HepG2 (cell line): ENCODE data around the gene HECA. TPM values are rescaled to one million over a fixed set of nuclear protein-coding genes. Genes with fewer than 3 reads are reported as not detected.

Experiments
- HNRNPL ChIP-seq: fragments of 200-400 bp; formaldehyde crosslinking; IDR thresholded peaks from 2 replicates; pipeline ENCODE4 v1.6.1; 2017; ENCODE audit warnings: mild to moderate bottlenecking, low read depth, low read length
- NFRKB ChIP-seq: fragments of 450-650 bp; IDR thresholded peaks from 2 replicates; pipeline ENCODE4 v1.6.1; 2017
- NR2C2 ChIP-seq: sonication (generic); formaldehyde crosslinking; IDR thresholded peaks from 2 replicates; pipeline ENCODE4 v1.4.0; 2020; ENCODE audit warnings: missing genetic modification reagents, mild to moderate bottlenecking, moderate library complexity, borderline replicate concordance
- PAF1 ChIP-seq: IDR thresholded peaks from 2 replicates; pipeline ENCODE4 v1.6.1; 2016; ENCODE audit warnings: missing genetic modification reagents, missing compliant biosample characterization
- RFX5 ChIP-seq: IDR thresholded peaks from 2 replicates; pipeline ENCODE4 v1.6.1; 2011; ENCODE audit warnings: low read depth, low read length, improper control_type of control experiment
- SPEN ChIP-seq: sonication (generic); formaldehyde crosslinking; IDR thresholded peaks from 2 replicates; pipeline ENCODE4 v1.5.1; 2020; ENCODE audit warnings: low read depth, mild to moderate bottlenecking, missing genetic modification reagents
- TCF12 ChIP-seq, 2 experiments: fragments of 450-650 bp in 1 of 2; sonication (generic) in 1 of 2; formaldehyde crosslinking in 1 of 2; IDR thresholded peaks; 2 replicates each; pipeline versions ENCODE4 v1.6.1 to v1.8.0; 2017 to 2022; ENCODE audit warnings: antibody characterized with exemption in 1 of 2, mild to moderate bottlenecking in 1 of 2, missing genetic modification reagents in 1 of 2, moderate library complexity in 1 of 2
- ZBTB21 ChIP-seq: sonication (generic); formaldehyde crosslinking; IDR thresholded peaks from 2 replicates; pipeline ENCODE4 v1.4.0; 2020; ENCODE audit warnings: missing genetic modification reagents
- ZNF264 ChIP-seq: sonication (generic); formaldehyde crosslinking; IDR thresholded peaks from 2 replicates; pipeline ENCODE4 v1.4.0; 2020; ENCODE audit warnings: missing genetic modification reagents
- ZNF274 ChIP-seq: sonication (generic); formaldehyde crosslinking; IDR thresholded peaks from 2 replicates; pipeline ENCODE4 v1.5.1; 2020; ENCODE audit warnings: mild to moderate bottlenecking, missing genetic modification reagents
- ZNF383 ChIP-seq: sonication (generic); formaldehyde crosslinking; IDR thresholded peaks from 2 replicates; pipeline ENCODE4 v1.4.0; 2020; ENCODE audit warnings: missing genetic modification reagents, mild to moderate bottlenecking, borderline replicate concordance
- ZNF589 ChIP-seq: sonication (generic); formaldehyde crosslinking; conservative IDR thresholded peaks from 2 replicates; pipeline ENCODE4 v1.8.0; 2022; ENCODE audit warnings: mild to moderate bottlenecking, moderate library complexity, missing genetic modification reagents
- ZNF781 ChIP-seq: sonication (generic); formaldehyde crosslinking; IDR thresholded peaks from 2 replicates; pipeline ENCODE4 v1.5.1; 2020; ENCODE audit warnings: borderline replicate concordance, mild to moderate bottlenecking, missing genetic modification reagents; ENCODE audit errors: not compliant biosample characterization
- polyA plus RNA-seq, 8 experiments: library from polyadenylated mRNA; depleted of rRNA in 3 of 8; stranded (reverse) in 7 of 8; unstranded in 1 of 8; fragments of >200 nt; fragmentation: Illumina TruSeq in 4 of 8; extraction: Trizol in 4 of 8; gene quantifications; 2 replicates each; pipeline versions ENCODE4 v1.2.1 to v1.2.3, GENCODE V29; 2011 to 2016; ENCODE audit warnings: low read depth in 4 of 8, missing spikeins in 1 of 8, mixed read lengths in 1 of 8; ENCODE audit not compliant: insufficient read depth in 1 of 8
- total RNA-seq, 5 experiments: library from RNA; depleted of rRNA; stranded (reverse); fragments of >200 nt; fragmentation: Illumina TruSeq; extraction: Trizol; gene quantifications; 2 replicates each; pipeline ENCODE4 v1.2.3, GENCODE V29; 2016; ENCODE audit warnings: low read depth in 1 of 5
- TF ChIP-seq, protein P1 (sequence below): sonication (generic); formaldehyde crosslinking; IDR thresholded peaks from 2 replicates; pipeline ENCODE4 v1.5.0; 2020; ENCODE audit warnings: mild to moderate bottlenecking, missing genetic modification reagents, borderline replicate concordance
- TF ChIP-seq, protein P2 (sequence below): sonication (generic); formaldehyde crosslinking; IDR thresholded peaks from 2 replicates; pipeline ENCODE4 v1.5.1; 2020; ENCODE audit warnings: missing genetic modification reagents, mild to moderate bottlenecking, borderline replicate concordance
- TF ChIP-seq, protein P3 (sequence below): IDR thresholded peaks from 2 replicates; pipeline ENCODE4 v1.6.1; 2016; ENCODE audit warnings: missing biosample characterization, missing genetic modification reagents, low read depth
- TF ChIP-seq, protein P4 (sequence below): sonication (generic); formaldehyde crosslinking; IDR thresholded peaks from 2 replicates; pipeline ENCODE4 v1.4.0; 2020; ENCODE audit warnings: missing genetic modification reagents, mild to moderate bottlenecking, borderline replicate concordance

Gene HECA
- total and polyA plus RNA-seq, 2 of the 13 experiments (the other 11 are each of a cell fraction or from before 2014, with no cell fraction given): 0.18 to 0.49 TPM

DNA sequence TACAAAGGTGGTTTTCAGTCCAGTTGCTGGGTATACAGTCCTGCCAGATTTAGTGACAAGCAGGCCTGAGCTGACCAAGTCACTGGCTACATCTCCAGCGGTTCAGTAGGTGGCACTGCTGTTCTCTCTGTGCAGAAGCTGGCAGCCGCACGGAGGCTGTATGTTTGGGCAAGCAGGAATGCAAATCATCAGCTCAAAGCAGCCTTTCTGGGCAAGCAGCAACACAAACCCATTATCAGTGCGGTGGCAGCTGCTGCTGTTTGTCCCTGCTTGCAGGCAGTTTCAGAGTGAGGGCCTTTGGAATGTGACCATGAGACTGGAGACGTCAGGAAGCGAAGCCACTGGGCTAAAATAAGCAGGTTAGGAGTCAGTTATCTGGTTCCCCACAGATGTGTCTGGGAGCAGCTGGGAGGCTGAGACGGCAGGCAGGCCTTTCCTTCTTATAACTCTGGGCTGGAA, 84.4 kb downstream of the HECA start (continued):
- TF ChIP-seq, protein P1, sequence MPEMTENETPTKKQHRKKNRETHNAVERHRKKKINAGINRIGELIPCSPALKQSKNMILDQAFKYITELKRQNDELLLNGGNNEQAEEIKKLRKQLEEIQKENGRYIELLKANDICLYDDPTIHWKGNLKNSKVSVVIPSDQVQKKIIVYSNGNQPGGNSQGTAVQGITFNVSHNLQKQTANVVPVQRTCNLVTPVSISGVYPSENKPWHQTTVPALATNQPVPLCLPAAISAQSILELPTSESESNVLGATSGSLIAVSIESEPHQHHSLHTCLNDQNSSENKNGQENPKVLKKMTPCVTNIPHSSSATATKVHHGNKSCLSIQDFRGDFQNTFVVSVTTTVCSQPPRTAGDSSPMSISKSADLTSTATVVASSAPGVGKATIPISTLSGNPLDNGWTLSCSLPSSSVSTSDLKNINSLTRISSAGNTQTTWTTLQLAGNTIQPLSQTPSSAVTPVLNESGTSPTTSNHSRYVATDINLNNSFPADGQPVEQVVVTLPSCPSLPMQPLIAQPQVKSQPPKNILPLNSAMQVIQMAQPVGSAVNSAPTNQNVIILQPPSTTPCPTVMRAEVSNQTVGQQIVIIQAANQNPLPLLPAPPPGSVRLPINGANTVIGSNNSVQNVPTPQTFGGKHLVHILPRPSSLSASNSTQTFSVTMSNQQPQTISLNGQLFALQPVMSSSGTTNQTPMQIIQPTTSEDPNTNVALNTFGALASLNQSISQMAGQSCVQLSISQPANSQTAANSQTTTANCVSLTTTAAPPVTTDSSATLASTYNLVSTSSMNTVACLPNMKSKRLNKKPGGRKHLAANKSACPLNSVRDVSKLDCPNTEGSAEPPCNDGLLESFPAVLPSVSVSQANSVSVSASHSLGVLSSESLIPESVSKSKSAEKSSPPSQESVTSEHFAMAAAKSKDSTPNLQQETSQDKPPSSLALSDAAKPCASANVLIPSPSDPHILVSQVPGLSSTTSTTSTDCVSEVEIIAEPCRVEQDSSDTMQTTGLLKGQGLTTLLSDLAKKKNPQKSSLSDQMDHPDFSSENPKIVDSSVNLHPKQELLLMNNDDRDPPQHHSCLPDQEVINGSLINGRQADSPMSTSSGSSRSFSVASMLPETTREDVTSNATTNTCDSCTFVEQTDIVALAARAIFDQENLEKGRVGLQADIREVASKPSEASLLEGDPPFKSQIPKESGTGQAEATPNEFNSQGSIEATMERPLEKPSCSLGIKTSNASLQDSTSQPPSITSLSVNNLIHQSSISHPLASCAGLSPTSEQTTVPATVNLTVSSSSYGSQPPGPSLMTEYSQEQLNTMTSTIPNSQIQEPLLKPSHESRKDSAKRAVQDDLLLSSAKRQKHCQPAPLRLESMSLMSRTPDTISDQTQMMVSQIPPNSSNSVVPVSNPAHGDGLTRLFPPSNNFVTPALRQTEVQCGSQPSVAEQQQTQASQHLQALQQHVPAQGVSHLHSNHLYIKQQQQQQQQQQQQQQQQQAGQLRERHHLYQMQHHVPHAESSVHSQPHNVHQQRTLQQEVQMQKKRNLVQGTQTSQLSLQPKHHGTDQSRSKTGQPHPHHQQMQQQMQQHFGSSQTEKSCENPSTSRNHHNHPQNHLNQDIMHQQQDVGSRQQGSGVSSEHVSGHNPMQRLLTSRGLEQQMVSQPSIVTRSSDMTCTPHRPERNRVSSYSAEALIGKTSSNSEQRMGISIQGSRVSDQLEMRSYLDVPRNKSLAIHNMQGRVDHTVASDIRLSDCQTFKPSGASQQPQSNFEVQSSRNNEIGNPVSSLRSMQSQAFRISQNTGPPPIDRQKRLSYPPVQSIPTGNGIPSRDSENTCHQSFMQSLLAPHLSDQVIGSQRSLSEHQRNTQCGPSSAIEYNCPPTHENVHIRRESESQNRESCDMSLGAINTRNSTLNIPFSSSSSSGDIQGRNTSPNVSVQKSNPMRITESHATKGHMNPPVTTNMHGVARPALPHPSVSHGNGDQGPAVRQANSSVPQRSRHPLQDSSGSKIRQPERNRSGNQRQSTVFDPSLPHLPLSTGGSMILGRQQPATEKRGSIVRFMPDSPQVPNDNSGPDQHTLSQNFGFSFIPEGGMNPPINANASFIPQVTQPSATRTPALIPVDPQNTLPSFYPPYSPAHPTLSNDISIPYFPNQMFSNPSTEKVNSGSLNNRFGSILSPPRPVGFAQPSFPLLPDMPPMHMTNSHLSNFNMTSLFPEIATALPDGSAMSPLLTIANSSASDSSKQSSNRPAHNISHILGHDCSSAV (CRISPR knock-in tag): no peak
- TF ChIP-seq SPEN: no peak
- TF ChIP-seq, protein P2, sequence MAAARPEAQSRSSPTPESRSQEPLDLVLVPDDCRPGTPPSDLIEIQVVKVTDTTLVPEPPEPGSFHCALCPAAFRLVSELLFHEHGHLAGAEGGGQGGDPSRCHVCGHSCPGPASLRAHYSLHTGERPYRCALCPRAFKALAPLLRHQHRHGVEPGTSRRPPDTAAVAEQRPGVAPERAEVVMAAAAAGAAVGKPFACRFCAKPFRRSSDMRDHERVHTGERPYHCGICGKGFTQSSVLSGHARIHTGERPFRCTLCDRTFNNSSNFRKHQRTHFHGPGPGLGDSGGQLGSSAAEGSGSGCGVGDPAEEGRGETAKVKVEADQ (CRISPR knock-in tag): no peak
- no peak for TF ChIP-seq PAF1 (CRISPR knock-in tag)
- TF ChIP-seq, protein P3, sequence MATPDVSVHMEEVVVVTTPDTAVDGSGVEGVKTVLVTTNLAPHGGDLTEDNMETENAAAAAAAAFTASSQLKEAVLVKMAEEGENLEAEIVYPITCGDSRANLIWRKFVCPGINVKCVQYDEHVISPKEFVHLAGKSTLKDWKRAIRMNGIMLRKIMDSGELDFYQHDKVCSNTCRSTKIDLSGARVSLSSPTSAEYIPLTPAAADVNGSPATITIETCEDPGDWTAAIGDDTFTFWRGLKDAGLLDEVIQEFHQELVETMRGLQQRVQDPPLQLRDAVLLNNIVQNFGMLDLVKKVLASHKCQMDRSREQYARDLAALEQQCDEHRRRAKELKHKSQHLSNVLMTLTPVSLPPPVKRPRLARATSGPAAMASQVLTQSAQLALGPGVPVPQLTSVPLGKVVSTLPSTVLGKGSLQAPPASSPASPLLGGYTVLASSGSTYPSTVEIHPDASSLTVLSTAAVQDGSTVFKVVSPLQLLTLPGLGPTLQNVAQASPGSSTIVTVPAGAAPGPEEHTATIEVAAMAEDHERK (CRISPR knock-in tag): no peak
- TF ChIP-seq HNRNPL: 0 out of 2 replicates have a peak, but pooled peaks have one; percentile 33
- no peak for TF ChIP-seq NFRKB
- no peak for TF ChIP-seq ZNF383 (CRISPR knock-in tag)
- TF ChIP-seq ZNF589: no peak
- no peak for TF ChIP-seq NR2C2 (CRISPR knock-in tag)
- TF ChIP-seq ZNF781 (CRISPR knock-in tag): no peak
- no peak for TF ChIP-seq ZNF274 (CRISPR knock-in tag)
- TF ChIP-seq RFX5: no peak
- TF ChIP-seq TCF12 (IDR thresholded peaks at IDR 0.05): no peak
- no peak for TF ChIP-seq TCF12 (CRISPR knock-in tag; IDR thresholded peaks at IDR 0.05)
- TF ChIP-seq ZBTB21 (CRISPR knock-in tag): no peak
- TF ChIP-seq, protein P4, sequence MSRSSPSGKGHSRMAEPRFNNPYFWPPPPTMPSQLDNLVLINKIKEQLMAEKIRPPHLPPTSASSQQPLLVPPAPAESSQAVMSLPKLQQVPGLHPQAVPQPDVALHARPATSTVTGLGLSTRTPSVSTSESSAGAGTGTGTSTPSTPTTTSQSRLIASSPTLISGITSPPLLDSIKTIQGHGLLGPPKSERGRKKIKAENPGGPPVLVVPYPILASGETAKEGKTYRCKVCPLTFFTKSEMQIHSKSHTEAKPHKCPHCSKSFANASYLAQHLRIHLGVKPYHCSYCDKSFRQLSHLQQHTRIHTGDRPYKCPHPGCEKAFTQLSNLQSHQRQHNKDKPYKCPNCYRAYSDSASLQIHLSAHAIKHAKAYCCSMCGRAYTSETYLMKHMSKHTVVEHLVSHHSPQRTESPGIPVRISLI: no peak
- no peak for TF ChIP-seq ZNF264 (CRISPR knock-in tag)
